Measurements from ENCODE around the gene TMEM187. TPM values are rescaled to one million over a fixed set of nuclear protein-coding genes. Genes with fewer than 3 reads are reported as not detected.

The TMEM187 gene
- total and polyA plus RNA-seq, 7 donors = 3.5 to 9.3 (median 3.8) TPM

- Histone ChIP-seq H3K27me3 (peaks cover 0 to 5% (median 0%) of the 10 kb centered on the region in 3 donors), H3K27ac (peak overlapping the region; percentile 97 to 98 (median 98)), H3K9me3 (no peaks in the 10 kb centered on the region), H3K4me3 (peak overlapping the region; percentile 55 to 78 (median 74)), H3K36me3 (no peaks in the 10 kb centered on the region), H3K4me1 (peaks cover 0 to 57% (median 51%) of the 10 kb centered on the region in 4 donors)
- peak; percentile 82 for DNase-seq
- intact Hi-C loops (cut with DNase I) = loop anchor here (1.0 kb wide), 1 partner anchor 42 kb away; no protein-coding TSS in a partner anchor
- WGBS, 2 donors = 0% methylated on average over 49 of the region's 49 CpGs
- TF ChIP-seq POLR2AphosphoS5 (IDR thresholded peaks at IDR 0.05) (peak in 1 of 4 donors; percentile 10), EP300 (IDR thresholded peaks at IDR 0.05) (no peak)
Observed at GRCh38 chrX:153970357-153971123, 2.0 kb upstream of the TMEM187 start.

GRCh38 chrX:153971124-153971449 lies 1.5 kb upstream of the TMEM187 start:
- no peaks in the 10 kb centered on the region for H3K9me3 ChIP-seq
- H3K27ac ChIP-seq = peak overlapping the region; percentile 97 to 98 (median 98)
- H3K4me1 ChIP-seq = peaks cover 0 to 52% (median 48%) of the 10 kb centered on the region in 4 donors
- WGBS, 2 donors = 0 to 1% methylated on average over 34 of the region's 34 CpGs
- peak; percentile 96 for DNase-seq
- peaks cover 0 to 5% (median 0%) of the 10 kb centered on the region in 3 donors for H3K27me3 ChIP-seq
- TF ChIP-seq EP300 (IDR thresholded peaks at IDR 0.05) = no peak
- peak; percentile 20 to 48 for TF ChIP-seq POLR2A (IDR thresholded peaks at IDR 0.05)
- TF ChIP-seq CTCF (IDR thresholded peaks at IDR 0.05) = no peak
- TF ChIP-seq POLR2AphosphoS5 (IDR thresholded peaks at IDR 0.05) = peak; percentile 55 to 67 (median 59)
- H3K4me3 ChIP-seq = peak overlapping the region; percentile 55 to 78 (median 74)
- no peaks in the 10 kb centered on the region for H3K36me3 ChIP-seq
- intact Hi-C loops (cut with DNase I) = loop anchor here (1.0 kb wide), 1 partner anchor 43 kb away; no protein-coding TSS in a partner anchor

DNA sequence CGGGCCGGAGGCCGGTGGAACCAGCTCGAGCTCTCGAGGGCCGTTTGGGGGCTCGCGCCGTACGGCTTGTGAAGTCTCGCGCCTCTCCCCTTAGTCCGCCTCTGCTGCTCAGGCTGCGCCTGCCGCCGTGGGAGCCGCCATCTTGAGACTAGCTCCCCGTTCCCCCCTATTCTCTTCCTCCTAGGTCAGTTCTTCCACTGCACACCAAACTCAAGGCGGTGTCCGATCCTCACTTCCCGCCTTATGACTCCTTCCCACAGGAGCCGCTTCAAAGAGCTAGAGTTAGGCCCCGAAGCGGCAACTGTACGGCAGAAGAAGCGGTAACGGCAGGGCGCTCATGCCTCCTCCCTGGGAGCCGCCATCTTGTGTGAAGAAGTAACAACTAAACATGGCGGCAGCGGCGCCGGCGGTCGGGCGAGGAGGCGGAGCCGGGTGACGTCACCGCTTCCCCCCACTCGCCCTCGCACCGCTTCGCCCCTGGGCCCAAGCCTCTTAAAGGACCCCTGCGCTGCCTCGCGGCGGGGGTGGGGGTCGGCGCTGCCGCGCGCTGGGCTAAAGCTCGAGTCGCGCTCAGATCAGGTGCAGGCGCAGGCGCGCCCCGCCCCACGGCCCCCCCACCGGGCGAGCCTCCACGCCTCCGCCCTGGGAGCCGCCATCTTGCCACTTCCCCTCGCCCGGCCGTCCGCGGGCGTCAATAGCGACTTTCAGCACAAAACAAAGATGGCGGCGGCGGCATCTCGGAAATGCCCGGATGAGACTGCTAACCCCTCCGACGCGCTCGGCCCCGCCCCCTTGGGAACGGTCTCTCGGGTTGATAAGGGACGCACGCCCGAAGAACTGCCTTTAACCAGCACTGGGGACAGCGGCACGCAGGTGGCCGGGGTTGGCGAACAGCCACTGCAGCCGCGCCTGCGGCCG lies 845 bp upstream of the TMEM187 start, which contains the start of gene HCFC1:
TSS of gene HCFC1 (minus strand) at position 369 of the 918 bp plus-strand sequence. CDS start 978 bp downstream, outside the sequence.
- no peaks in the 10 kb centered on the region for H3K9me3 ChIP-seq
- TF ChIP-seq POLR2A (IDR thresholded peaks at IDR 0.05) = peak; percentile 7
- peak; percentile 42 to 61 (median 59) for TF ChIP-seq POLR2AphosphoS5 (IDR thresholded peaks at IDR 0.05)
- no peak for TF ChIP-seq EP300 (IDR thresholded peaks at IDR 0.05)
- H3K4me3 ChIP-seq = peak within 1 kb of the TSS; percentile 55 to 78 (median 74)
- H3K27ac ChIP-seq = peak within 1 kb of the TSS; percentile 97 to 98 (median 98)
- intact Hi-C loops (cut with DNase I) = loop anchor here (1.0 kb wide), 1 partner anchor 43 kb away; no protein-coding TSS in a partner anchor
- peaks cover 0 to 5% (median 0%) of the 10 kb centered on the region in 3 donors for H3K27me3 ChIP-seq
- peak; percentile 98 for DNase-seq
- H3K4me1 ChIP-seq = peaks cover 0 to 48% (median 42%) of the 10 kb centered on the region in 4 donors
- H3K36me3 ChIP-seq = no peaks in the 10 kb centered on the region
- WGBS, 2 donors = 0% methylated on average over 96 of the region's 96 CpGs

GRCh38 chrX:153973127-153974002 lies 811 bp downstream of the TMEM187 start:
- Histone ChIP-seq H3K4me3 (peak overlapping the region; percentile 35 to 78 (median 74)), H3K9me3 (no peaks in the 10 kb centered on the region), H3K27ac (peak overlapping the region; percentile 97 to 98 (median 98)), H3K36me3 (no peaks in the 10 kb centered on the region), H3K4me1 (peaks cover 0 to 32% (median 25%) of the 10 kb centered on the region in 4 donors), H3K27me3 (peaks cover 0 to 5% (median 0%) of the 10 kb centered on the region in 3 donors)
- WGBS, 2 donors = 36 to 40% methylated on average over 20 of the region's 20 CpGs
- intact Hi-C loops (cut with DNase I) = no loop called here
- no peak for DNase-seq
- TF ChIP-seq POLR2A (IDR thresholded peaks at IDR 0.05) (no peak), POLR2AphosphoS5 (IDR thresholded peaks at IDR 0.05) (no peak), CTCF (IDR thresholded peaks at IDR 0.05) (no peak), EP300 (IDR thresholded peaks at IDR 0.05) (no peak)

Data from sigmoid colon (tissue), 7 donors.